SH-SY5Y (cell line): ENCODE data around the gene DEGS2.

Source experiments
- GATA2 ChIP-seq: IDR thresholded peaks from 2 replicates; pipeline ENCODE4 v1.6.1; 2011; ENCODE audit warnings: mild to moderate bottlenecking, low read depth, low read length
- GATA3 ChIP-seq: IDR thresholded peaks from 2 replicates; pipeline ENCODE4 v1.6.1; 2011; ENCODE audit warnings: low read depth, mild to moderate bottlenecking, low read length, moderate library complexity

DNA sequence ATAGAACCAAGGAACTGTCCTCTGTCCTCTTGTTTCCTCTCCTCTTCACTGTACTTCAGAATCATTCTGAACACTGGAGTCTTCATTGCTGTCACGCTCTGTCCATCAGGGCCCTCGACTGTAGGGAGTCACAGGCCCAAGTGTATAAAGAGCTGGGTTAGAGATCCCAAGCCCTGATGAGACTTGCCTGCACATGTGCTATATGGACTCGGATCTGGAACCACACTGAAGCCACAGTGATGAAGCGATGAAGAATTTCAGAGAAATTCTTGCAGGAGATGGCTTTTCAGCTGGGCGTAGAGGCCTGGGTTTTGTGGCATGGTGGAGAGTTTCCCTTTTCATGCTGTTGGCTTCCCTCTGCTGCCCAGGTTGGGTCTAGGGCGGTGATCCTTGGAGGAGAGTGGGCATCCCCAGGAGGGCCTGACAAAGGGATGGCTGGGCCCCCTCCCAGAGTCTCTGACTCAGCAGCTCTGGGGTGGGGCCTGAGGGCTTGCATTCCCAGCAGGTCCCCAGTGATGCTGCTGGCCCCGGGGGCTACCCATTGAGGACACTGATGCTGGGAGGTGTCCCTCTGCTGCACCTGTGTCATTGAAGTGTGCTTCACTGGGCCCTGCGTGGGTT, 39.9 kb upstream of the DEGS2 start:
- no peak for TF ChIP-seq GATA2
- no peak for TF ChIP-seq GATA3
